ENCODE results near the gene ZFAND3. TPM values are rescaled to one million over a fixed set of nuclear protein-coding genes. Genes with fewer than 3 reads are reported as not detected.

The ZFAND3 gene
- total and polyA plus RNA-seq, 10 of the 15 experiments (the other 5 are each of a cell fraction or from before 2014, with no cell fraction given), result 0.90 to 34.4 (median 16.3) TPM

- TF ChIP-seq POLR2A (IDR thresholded peaks at IDR 0.05; ENCODE audit: low read depth, low read length) (no peak), CEBPZ (IDR thresholded peaks at IDR 0.05; ENCODE audit: low read depth, low read length) (no peak), RBBP5 (conservative IDR thresholded peaks at IDR 0.05) (no peak), HDAC2 (IDR thresholded peaks at IDR 0.05) (no peak), CTCF (IDR thresholded peaks at IDR 0.05 in 2 of 3, conservative IDR thresholded peaks at IDR 0.05 in 1 of 3; ENCODE audit: control insufficient read depth in 2 of 3, extremely low read depth in 1 of 3, insufficient read depth in 1 of 3, low read depth in 3 of 3, low read length in 3 of 3) (no peak), ZBED1 (IDR thresholded peaks at IDR 0.05; ENCODE audit: borderline replicate concordance) (no peak), RAD51 (IDR thresholded peaks at IDR 0.05) (no peak), FOXK2 (IDR thresholded peaks at IDR 0.05) (no peak), YBX1 (IDR thresholded peaks at IDR 0.05) (no peak; the same call in 1 of the 2 replicates), CHD2 (IDR thresholded peaks at IDR 0.05; ENCODE audit: borderline replicate concordance, low read depth, low read length) (no peak), TAF1 (IDR thresholded peaks at IDR 0.05; ENCODE audit: borderline replicate concordance, low read depth, low read length) (no peak), REST (IDR thresholded peaks at IDR 0.05; ENCODE audit: low read depth, low read length) (no peak), BCL3 (IDR thresholded peaks at IDR 0.05; ENCODE audit: borderline replicate concordance, insufficient read depth, low read depth, low read length, poor library complexity, severe bottlenecking) (no peak), ZNF207 (IDR thresholded peaks at IDR 0.05; ENCODE audit: borderline replicate concordance) (no peak), RCOR1 (conservative IDR thresholded peaks at IDR 0.05; ENCODE audit: low read depth, low read length) (no peak), CBX3 (IDR thresholded peaks at IDR 0.05; ENCODE audit: borderline replicate concordance, low read depth) (no peak), SIN3A (IDR thresholded peaks at IDR 0.05; ENCODE audit: low read depth, low read length) (no peak), RELB (IDR thresholded peaks at IDR 0.05; ENCODE audit: low read depth) (peak; percentile 79), POLR2AphosphoS5 (IDR thresholded peaks at IDR 0.05; ENCODE audit: low read length) (peak; percentile 33; the same call in 1 of the 2 replicates), RUNX3 (IDR thresholded peaks at IDR 0.05; ENCODE audit: low read length) (peak; percentile 76), FOXM1 (IDR thresholded peaks at IDR 0.05; ENCODE audit: low read depth, low read length) (no peak; the same call in 1 of the 2 replicates)
Observed at GRCh38 chr6:37830225-37830624, 10.7 kb downstream of the ZFAND3 start (continued).
